B cell (primary cell): ENCODE measurements around the gene CCDC39. TPM values are rescaled to one million over a fixed set of nuclear protein-coding genes. Genes with fewer than 3 reads are reported as not detected.

Source experiments
- ATAC-seq: fragments of 200-7000 bp; cut with Tn5 transposase; one replicate; pipeline ENCODE4 v1.10.0; 2021; ENCODE audit warnings: low read depth, mild to moderate bottlenecking, moderate number of reproducible peaks, moderate library complexity
- CTCF ChIA-PET: fragments of 350-600 bp; sonication (Branson Sonifier 250); formaldehyde crosslinking; loops from one replicate; lab custom pipeline; 2021; ENCODE audit warnings: antibody characterized with exemption, inconsistent platforms; lab: Charles Lee
- POLR2A ChIA-PET: fragments of 350-600 bp; sonication (Branson Sonifier 250); formaldehyde crosslinking; loops from one replicate; lab custom pipeline; 2021; ENCODE audit warnings: antibody characterized with exemption; lab: Charles Lee
- DNase-seq: peaks from one replicate; pipeline ENCODE4 v3.0.0; 2013
- H2AFZ ChIP-seq: 2 replicates; pipeline ENCODE4 v1.6.1; 2012; ENCODE audit warnings: mild to moderate bottlenecking, low read depth, low read length; ENCODE audit not compliant: insufficient read depth, poor library complexity, severe bottlenecking
- H3K27ac ChIP-seq, 2 donors: 1 replicate in 1 of 2; 2 replicates in 1 of 2; pipeline ENCODE4 v1.5.1; 2012 to 2013; ENCODE audit warnings: low read length in 2 of 2, mild to moderate bottlenecking in 2 of 2, moderate library complexity in 1 of 2
- H3K27me3 ChIP-seq, 4 experiments: fragments of 200-600 bp in 1 of 4; sonication (generic) in 1 of 4; replicated peaks in 1 of 4; 1 replicate in 2 of 4; 2 replicates in 2 of 4; pipeline versions ENCODE4 v1.6.1 to v1.7.0; 2013 to 2016; ENCODE audit warnings: low read length in 3 of 4, mild to moderate bottlenecking in 2 of 4, mixed read lengths in 1 of 4, moderate library complexity in 1 of 4; ENCODE audit not compliant: insufficient read depth in 4 of 4, control insufficient read depth in 3 of 4; ENCODE audit errors: control extremely low read depth in 1 of 4
- H3K36me3 ChIP-seq, 2 experiments: replicated peaks in 1 of 2; 1 replicate in 1 of 2; 2 replicates in 1 of 2; pipeline versions ENCODE4 v1.6.1 to v1.7.1; 2013; ENCODE audit warnings: low read length in 1 of 2; ENCODE audit not compliant: insufficient read depth in 2 of 2, control insufficient read depth in 1 of 2; ENCODE audit errors: control extremely low read depth in 1 of 2, extremely low read depth in 1 of 2
- H3K4me1 ChIP-seq, 2 donors: fragments of 200-600 bp in 1 of 2; sonication (generic) in 1 of 2; 1 replicate in 1 of 2; 2 replicates in 1 of 2; pipeline versions ENCODE4 v1.5.1 to v1.6.1; 2013 to 2017; ENCODE audit warnings: low read length in 2 of 2; ENCODE audit not compliant: control insufficient read depth in 2 of 2, insufficient read depth in 2 of 2
- H3K4me2 ChIP-seq: replicated peaks from 2 replicates; pipeline ENCODE3; 2012; ENCODE audit warnings: mild to moderate bottlenecking, low read depth, low read length; ENCODE audit not compliant: poor library complexity, severe bottlenecking
- H3K4me3 ChIP-seq, 5 experiments: fragments of 200-600 bp in 1 of 5; sonication (generic) in 1 of 5; 1 replicate in 3 of 5; 2 replicates in 2 of 5; pipeline versions ENCODE4 v1.5.1 to v1.7.0; 2011 to 2016; ENCODE audit warnings: low read length in 4 of 5, mild to moderate bottlenecking in 4 of 5, low read depth in 2 of 5, control low read depth in 1 of 5, moderate library complexity in 1 of 5; ENCODE audit not compliant: insufficient read depth in 1 of 5; ENCODE audit errors: control extremely low read depth in 1 of 5, extremely low read depth in 1 of 5
- H3K79me2 ChIP-seq: fragments of 200-600 bp; sonication (generic); one replicate; pipeline ENCODE4 v1.6.0; 2016; ENCODE audit warnings: low read length; ENCODE audit not compliant: control insufficient read depth, insufficient read depth
- H3K9ac ChIP-seq: fragments of 200-600 bp; sonication (generic); 2 replicates; pipeline ENCODE4 v1.6.1; 2017; ENCODE audit warnings: mild to moderate bottlenecking, low read length, moderate library complexity
- H3K9me3 ChIP-seq, 3 donors: one replicate each; pipeline versions ENCODE4 v1.6.1 to v1.7.1; 2013; ENCODE audit warnings: low read length in 2 of 3; ENCODE audit not compliant: control insufficient read depth in 2 of 3, insufficient read depth in 1 of 3; ENCODE audit errors: control extremely low read depth in 1 of 3
- H4K20me1 ChIP-seq: 2 replicates; pipeline ENCODE4 v1.6.0; 2012; ENCODE audit warnings: mild to moderate bottlenecking, low read length; ENCODE audit not compliant: insufficient read depth, control insufficient read depth, poor library complexity, severe bottlenecking
- H3K27ac Mint-ChIP-seq: one replicate; pipeline ENCODE4 v1.8.0; 2021; ENCODE audit warnings: mixed read lengths
- H3K27me3 Mint-ChIP-seq: one replicate; pipeline ENCODE4 v1.8.0; 2021; ENCODE audit warnings: mixed read lengths
- H3K4me1 Mint-ChIP-seq: one replicate; pipeline ENCODE4 v1.8.0; 2021; ENCODE audit warnings: mixed read lengths
- H3K4me3 Mint-ChIP-seq: one replicate; pipeline ENCODE4 v1.8.0; 2021; ENCODE audit warnings: mixed read lengths
- H3K9me3 Mint-ChIP-seq: one replicate; pipeline ENCODE4 v1.8.0; 2022; ENCODE audit warnings: mixed read lengths; ENCODE audit not compliant: insufficient read depth
- CTCF ChIP-seq: fragments of 200-600 bp; IDR thresholded peaks from one replicate; pipeline ENCODE4 v1.8.0; 2022; ENCODE audit warnings: antibody characterized with exemption, mild to moderate bottlenecking
- EZH2 ChIP-seq: IDR thresholded peaks from 2 replicates; pipeline ENCODE4 v1.6.1; 2012; ENCODE audit warnings: borderline replicate concordance, low read depth, mild to moderate bottlenecking, moderate library complexity, low read length; ENCODE audit not compliant: insufficient read depth, poor library complexity, severe bottlenecking
- WGBS: methylation state at CpG from one replicate; pipeline ENCODE4 v1.1.5; 2013; ENCODE audit warnings: missing lambda C conversion rate; ENCODE audit not compliant: insufficient coverage; 5-methylcytosine and 5-hydroxymethylcytosine counted together
- intact Hi-C: fragments of 100-400 bp; cut with micrococcal nuclease; formaldehyde crosslinking; loops from one replicate; pipeline ENCODE4 v1.10.0; 2022
- polyA plus RNA-seq: library from polyadenylated mRNA; depleted of rRNA; stranded (reverse); fragments of >200 nt; gene quantifications from 2 replicates; pipeline ENCODE4 v1.2.3, GENCODE V29; 2012
- total RNA-seq, 2 donors: library from RNA; stranded (reverse); fragments of 120-200 nt in 1 of 2; gene quantifications; 1 replicate in 1 of 2; 2 replicates in 1 of 2; pipeline versions ENCODE4 v1.2.3 to v1.2.4, GENCODE V29; 2013 to 2022

Gene CCDC39
- total and polyA plus RNA-seq, 2 donors (not counting 1 experiment from before 2014, with no cell fraction given) = not detected

- Histone ChIP-seq H3K9me3 (peaks cover 0 to 11% (median 2%) of the 10 kb centered on the region in 3 donors), H3K4me2 (no peak overlapping the region)
- POLR2A ChIA-PET = no interaction called here
Observed at GRCh38 chr3:180683816-180684215, 4.5 kb upstream of the CCDC39 start.

DNA sequence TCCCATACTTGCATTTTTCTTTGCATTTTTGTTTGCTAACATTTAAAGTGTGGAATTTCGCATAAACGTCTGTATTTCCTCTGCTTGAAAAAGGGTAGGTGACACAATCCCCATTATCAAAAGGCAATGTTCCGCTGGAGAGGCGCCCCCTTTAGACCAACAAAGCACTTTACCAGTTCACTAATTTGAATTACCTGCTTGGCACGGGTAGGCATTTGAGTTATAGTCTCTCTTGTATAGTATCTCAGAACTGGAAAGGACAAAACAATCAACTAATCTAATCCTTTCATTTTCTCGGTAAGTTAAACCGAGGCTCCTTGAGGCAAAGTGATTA is 775 bp upstream of the CCDC39 start:
- CTCF ChIA-PET = no interaction called here
- ATAC-seq (no peak), DNase-seq (no peak)
- Mint-ChIP-seq H3K4me3 (peak overlapping the region; percentile 83), H3K27me3 (peaks cover 51% of the 10 kb centered on the region), H3K27ac (no peak overlapping the region), H3K9me3 (no peaks in the 10 kb centered on the region), H3K4me1 (peaks cover 18% of the 10 kb centered on the region)
- Histone ChIP-seq H3K27ac (no peak overlapping the region), H3K4me3 (peak overlapping the region in 4 of 5 experiments; percentile 34 to 59 (median 48)), H4K20me1 (no peaks in the 10 kb centered on the region), H3K27me3 (peaks cover 0 to 32% (median 25%) of the 10 kb centered on the region in 4 experiments), H2AFZ (peak overlapping the region; percentile 64), H3K4me1 (peaks cover 17 to 23% of the 10 kb centered on the region in 2 donors), H3K9ac (peak overlapping the region; percentile 60), H3K9me3 (peaks cover 0 to 15% (median 2%) of the 10 kb centered on the region in 3 donors), H3K79me2 (no peaks in the 10 kb centered on the region), H3K4me2 (peak overlapping the region; percentile 76), H3K36me3 (no peaks in the 10 kb centered on the region)
- WGBS = no CpG with 5 or more reads among the region's 7 CpGs
- POLR2A ChIA-PET = no interaction called here
- intact Hi-C loops = no loop called here
- peak; percentile 33 for TF ChIP-seq CTCF
- no peak for TF ChIP-seq EZH2

More at GRCh38 chr3:180683816-180684215, 4.5 kb upstream of the CCDC39 start:
- H3K27ac ChIP-seq = no peak overlapping the region
- Mint-ChIP-seq H3K4me1 (peaks cover 14% of the 10 kb centered on the region), H3K9me3 (no peaks in the 10 kb centered on the region), H3K27ac (no peak overlapping the region), H3K27me3 (peaks cover 53% of the 10 kb centered on the region), H3K4me3 (no peak overlapping the region)
- DNase-seq (no peak), ATAC-seq (no peak)
- H4K20me1 ChIP-seq = no peaks in the 10 kb centered on the region
- H3K4me3 ChIP-seq = no peak overlapping the region
- no peak overlapping the region for H3K9ac ChIP-seq
- WGBS = 93% methylated on average over 2 of the region's 2 CpGs
- H3K36me3 ChIP-seq = no peaks in the 10 kb centered on the region
- H3K4me1 ChIP-seq = peaks cover 14% of the 10 kb centered on the region in 2 donors
- no peak overlapping the region for H2AFZ ChIP-seq
- TF ChIP-seq EZH2 = no peak
- TF ChIP-seq CTCF = no peak
- intact Hi-C loops = no loop called here
- CTCF ChIA-PET = no interaction called here
- no peaks in the 10 kb centered on the region for H3K79me2 ChIP-seq
- peaks cover 0 to 20% (median 13%) of the 10 kb centered on the region in 4 experiments for H3K27me3 ChIP-seq
